ENCODE data around the gene SDHAF2.

GRCh38 chr11:61472868-61473267 is 42.9 kb downstream of the SDHAF2 start:
- TF ChIP-seq ZBTB43 (CRISPR knock-in tag; conservative IDR thresholded peaks at IDR 0.05): no peak
- no peak for TF ChIP-seq ZNF512 (CRISPR knock-in tag; IDR thresholded peaks at IDR 0.05)
- TF ChIP-seq MAX (IDR thresholded peaks at IDR 0.05): no peak
- no peak for TF ChIP-seq ZFP37 (CRISPR knock-in tag; IDR thresholded peaks at IDR 0.05; ENCODE audit: borderline replicate concordance)
- TF ChIP-seq ZNF317 (CRISPR knock-in tag; IDR thresholded peaks at IDR 0.05): no peak
